ENCODE results near the gene CELF1. TPM values are rescaled to one million over a fixed set of nuclear protein-coding genes. Genes with fewer than 3 reads are reported as not detected.

CELF1 gene
- total RNA-seq, 1 donor from 2014 or later: 63.7 TPM

Other genes with a start within 250 kb of the CELF1 start
- gene MYBPC3, start 200.4 kb downstream of the CELF1 start, total RNA-seq: not detected
- 2.2 TPM for gene SPI1, start 174.6 kb downstream of the CELF1 start, total RNA-seq
- 6.4 TPM for gene SLC39A13, start 144.5 kb downstream of the CELF1 start, total RNA-seq
- 88.2 TPM for gene PSMC3, start 126.7 kb downstream of the CELF1 start, total RNA-seq
- gene RAPSN, start 104.0 kb downstream of the CELF1 start, total RNA-seq: 0.44 TPM
- 29.6 TPM for gene PTPMT1, start 12.5 kb upstream of the CELF1 start, total RNA-seq
- 8.0 TPM for gene KBTBD4, start 25.8 kb upstream of the CELF1 start, total RNA-seq
- gene NDUFS3, start 25.9 kb upstream of the CELF1 start, total RNA-seq: 103 TPM
- gene FAM180B, start 33.5 kb upstream of the CELF1 start, total RNA-seq: not detected
- gene C1QTNF4, start 41.3 kb upstream of the CELF1 start, total RNA-seq: not detected
- 102 TPM for gene MTCH2, start 89.4 kb upstream of the CELF1 start, total RNA-seq
- gene AGBL2, start 162.2 kb upstream of the CELF1 start, total RNA-seq: 1.1 TPM
- 49.4 TPM for gene FNBP4, start 214.2 kb upstream of the CELF1 start, total RNA-seq

Measured in esophagus mucosa (tissue), 1 donor.